PC-9 (cell line): ENCODE results near the gene IGDCC3. TPM values are rescaled to one million over a fixed set of nuclear protein-coding genes. Genes with fewer than 3 reads are reported as not detected.
A peak's percentile ranks its signal among the peaks of the same experiment; 100 is the strongest.

Experiments
- BruUV-seq: library from RNA; stranded (reverse); fragments of 400-500 nt; replicated peaks from 2 replicates; lab custom pipeline; 2021; lab: Mats Ljungman, UMichigan
- CTCF ChIA-PET: fragments of 300-600 bp; sonication (Branson Sonifier 250); formaldehyde crosslinking; loops from one replicate; lab custom pipeline; 2022; ENCODE audit warnings: antibody characterized with exemption; lab: Charles Lee
- POLR2A ChIA-PET: fragments of 300-600 bp; sonication (Branson Sonifier 250); formaldehyde crosslinking; loops from one replicate; lab custom pipeline; 2022; ENCODE audit warnings: antibody characterized with exemption; ENCODE audit not compliant: unreplicated experiment; lab: Charles Lee
- DNase-seq, 2 experiments: peaks; one replicate each; pipeline versions ENCODE4 v3.0.0 to v3.0.0-alpha.2; 2015 to 2022; ENCODE audit warnings: mixed read lengths in 1 of 2
- H2AFZ ChIP-seq: fragments of 200-600 bp; sonication (generic); 2 replicates; pipeline ENCODE4 v1.8.1; 2017; ENCODE audit warnings: antibody characterized with exemption
- H3F3A ChIP-seq: fragments of 200-600 bp; sonication (generic); 2 replicates; pipeline ENCODE4 v1.8.1; 2017; ENCODE audit warnings: antibody characterized with exemption, mild to moderate bottlenecking, low read depth; ENCODE audit not compliant: insufficient read depth
- H3K27ac ChIP-seq: fragments of 200-600 bp; sonication (generic); 2 replicates; pipeline ENCODE4 v1.6.1; 2016; ENCODE audit warnings: mixed run types
- H3K27me3 ChIP-seq: fragments of 200-600 bp; sonication (generic); 2 replicates; pipeline ENCODE4 v1.6.1; 2016; ENCODE audit warnings: low read depth, mixed run types; ENCODE audit not compliant: insufficient read depth
- H3K36me3 ChIP-seq: fragments of 200-600 bp; sonication (generic); 2 replicates; pipeline ENCODE4 v1.6.1; 2016; ENCODE audit warnings: low read depth, mixed run types
- H3K4me1 ChIP-seq: fragments of 200-600 bp; sonication (generic); replicated peaks from 2 replicates; pipeline ENCODE4 v1.6.1; 2016; ENCODE audit warnings: mixed run types; ENCODE audit not compliant: insufficient read depth
- H3K4me2 ChIP-seq: fragments of 200-600 bp; sonication (generic); 2 replicates; pipeline ENCODE4 v1.6.1; 2017; ENCODE audit warnings: mixed run types
- H3K4me3 ChIP-seq: fragments of 200-600 bp; sonication (generic); 2 replicates; pipeline ENCODE4 v1.6.1; 2016; ENCODE audit warnings: mixed run types
- H3K79me2 ChIP-seq: fragments of 200-600 bp; sonication (generic); 2 replicates; pipeline ENCODE4 v1.6.1; 2017; ENCODE audit warnings: low read depth, mixed run types
- H3K9me2 ChIP-seq: fragments of 200-600 bp; sonication (generic); 2 replicates; pipeline ENCODE4 v1.8.1; 2017; ENCODE audit warnings: mild to moderate bottlenecking; ENCODE audit not compliant: insufficient read depth
- H3K9me3 ChIP-seq: fragments of 200-600 bp; sonication (generic); 2 replicates; pipeline ENCODE4 v1.8.1; 2016; ENCODE audit warnings: low read depth; ENCODE audit not compliant: insufficient read depth
- H4K20me1 ChIP-seq: fragments of 200-600 bp; sonication (generic); 2 replicates; pipeline ENCODE4 v1.8.1; 2017; ENCODE audit not compliant: insufficient read depth
- CTCF ChIP-seq: fragments of 200-600 bp; sonication (generic); conservative IDR thresholded peaks from 2 replicates; pipeline ENCODE4 v1.6.1; 2017; ENCODE audit warnings: mixed run types, antibody characterized with exemption, mild to moderate bottlenecking, moderate library complexity
- EZH2 ChIP-seq: fragments of 200-600 bp; sonication (generic); IDR thresholded peaks from 2 replicates; pipeline ENCODE4 v1.8.0; 2017; ENCODE audit warnings: antibody characterized with exemption, low read depth
- intact Hi-C: fragments of 100-400 bp; cut with micrococcal nuclease; formaldehyde crosslinking; loops from one replicate; pipeline ENCODE4 v1.10.0; 2022; ENCODE audit not compliant: unreplicated experiment
- total RNA-seq: library from RNA; stranded (reverse); gene quantifications from 2 replicates; pipeline ENCODE4 v1.2.3, GENCODE V29; 2021

The IGDCC3 gene
- total RNA-seq, 1 experiment from 2014 or later, result 0.22 TPM

- Histone ChIP-seq H4K20me1 (no peaks in the 10 kb centered on the region), H2AFZ (no peak overlapping the region), H3K79me2 (no peaks in the 10 kb centered on the region), H3K4me1 (peaks cover 23% of the 10 kb centered on the region), H3K4me3 (no peak overlapping the region), H3K27ac (no peak overlapping the region), H3K9me2 (no peaks in the 10 kb centered on the region), H3K9me3 (no peaks in the 10 kb centered on the region), H3K36me3 (no peaks in the 10 kb centered on the region), H3F3A (peaks cover 23% of the 10 kb centered on the region), H3K4me2 (no peak overlapping the region), H3K27me3 (no peaks in the 10 kb centered on the region)
- ChIA-PET CTCF (interaction anchor here (0.5 kb wide), 1 partner anchor 99 kb away, joined by 3 read pairs; no protein-coding TSS in a partner anchor), POLR2A (interaction anchor here (0.6 kb wide), 1 partner anchor 550 kb away, joined by 6 read pairs; no protein-coding TSS in a partner anchor)
- intact Hi-C loops, result no loop called here
- BruUV-seq, result no TSS peak
- DNase-seq, result no peak
- TF ChIP-seq CTCF (no peak), EZH2 (no peak)
Measured at GRCh38 chr15:65289261-65289854, 88.4 kb downstream of the IGDCC3 start.

- Histone ChIP-seq H3K4me1 (peaks cover 14% of the 10 kb centered on the region), H2AFZ (no peak overlapping the region), H3K4me2 (peak overlapping the region; percentile 81), H3K9me3 (no peaks in the 10 kb centered on the region), H3K27me3 (no peaks in the 10 kb centered on the region), H3K4me3 (no peak overlapping the region), H3K9me2 (no peaks in the 10 kb centered on the region), H3K36me3 (no peaks in the 10 kb centered on the region), H3K27ac (no peak overlapping the region), H3K79me2 (no peaks in the 10 kb centered on the region), H3F3A (peaks cover 9% of the 10 kb centered on the region), H4K20me1 (no peaks in the 10 kb centered on the region)
- ChIA-PET POLR2A (interaction anchor here (1.1 kb wide), 1 partner anchor 17 kb away, joined by 18 read pairs; the partner anchor contains the start of gene RNU5B-1), CTCF (interaction anchor here (0.9 kb wide), 1 partner anchor 254 kb away, joined by 4 read pairs; no protein-coding TSS in a partner anchor)
- no TSS peak for BruUV-seq
- TF ChIP-seq CTCF, result no peak
- TF ChIP-seq EZH2, result no peak
- no peak for DNase-seq
- intact Hi-C loops, result no loop called here
Measured at GRCh38 chr15:65287520-65287855, 90.3 kb downstream of the IGDCC3 start.

GRCh38 chr15:65286704-65287519, 90.9 kb downstream of the IGDCC3 start, which contains the start of gene PARP16:
Gene PARP16, minus strand, starts transcription at chr15:65286883. Its CDS starts 457 bp downstream, at chr15:65286426.
- POLR2A ChIA-PET, result interaction anchor here (0.5 to 1.1 kb wide), 7 partner anchors 18 to 1304 kb away, joined by 3 to 18 read pairs (median 4); partner anchors contain the start of gene RNU5B-1
- Histone ChIP-seq H3K4me3 (peak within 1 kb of the TSS; percentile 74), H2AFZ (peak within 1 kb of the TSS; percentile 97), H3F3A (peaks cover 8% of the 10 kb centered on the region; the same call in 1 of the 2 replicates), H3K4me2 (peak within 1 kb of the TSS; percentile 81), H3K27ac (no peak within 1 kb of the TSS), H3K9me2 (no peaks in the 10 kb centered on the region), H3K4me1 (peaks cover 14% of the 10 kb centered on the region), H3K79me2 (no peaks in the 10 kb centered on the region), H3K36me3 (no peaks in the 10 kb centered on the region), H3K9me3 (no peaks in the 10 kb centered on the region), H4K20me1 (no peaks in the 10 kb centered on the region), H3K27me3 (no peaks in the 10 kb centered on the region)
- intact Hi-C loops, result no loop called here
- BruUV-seq, result TSS peak; percentile 91
- TF ChIP-seq EZH2, result no peak
- no peak for TF ChIP-seq CTCF
- peak; percentile 65 to 94 for DNase-seq
- CTCF ChIA-PET, result interaction anchor here (0.7 to 0.9 kb wide), 2 partner anchors 66 to 253 kb away, joined by 4 to 9 read pairs; no protein-coding TSS in a partner anchor
